Activated CD8-positive, alpha-beta T cell treated with anti-CD3 and anti-CD28 coated beads for 36 hours (primary cell): ENCODE measurements around the gene SLC14A1. TPM values are rescaled to one million over a fixed set of nuclear protein-coding genes. Genes with fewer than 3 reads are reported as not detected.
"Not testable (repeated sequence)": the region's sequence is repeated elsewhere in the genome, so short reads cannot be mapped to it uniquely, and the experiment has no call there.

Experiments
- ATAC-seq: fragments of 200-7000 bp; cut with Tn5 transposase; one replicate; pipeline ENCODE4 v1.10.0; 2021; ENCODE audit warnings: mild to moderate bottlenecking, moderate library complexity
- CTCF ChIA-PET: fragments of 350-600 bp; sonication (Branson Sonifier 250); formaldehyde crosslinking; loops from one replicate; lab custom pipeline; 2021; ENCODE audit warnings: antibody characterized with exemption; lab: Charles Lee
- POLR2A ChIA-PET: fragments of 350-600 bp; sonication (Branson Sonifier 250); formaldehyde crosslinking; loops from one replicate; lab custom pipeline; 2021; ENCODE audit warnings: antibody characterized with exemption; lab: Charles Lee
- DNase-seq: peaks from one replicate; pipeline ENCODE4 v3.0.0-alpha.2; 2020
- H3K27ac Mint-ChIP-seq: one replicate; pipeline ENCODE4 v1.8.0; 2021; ENCODE audit warnings: mild to moderate bottlenecking, mixed read lengths
- H3K27me3 Mint-ChIP-seq: one replicate; pipeline ENCODE4 v1.8.0; 2021; ENCODE audit warnings: mixed read lengths
- H3K36me3 Mint-ChIP-seq: one replicate; pipeline ENCODE4 v1.8.0; 2021; ENCODE audit warnings: low read depth, mixed read lengths
- H3K4me1 Mint-ChIP-seq: one replicate; pipeline ENCODE4 v1.8.0; 2021; ENCODE audit warnings: low read depth, mixed read lengths
- H3K4me3 Mint-ChIP-seq: one replicate; pipeline ENCODE4 v1.8.0; 2021; ENCODE audit warnings: mild to moderate bottlenecking, moderate library complexity, mixed read lengths
- H3K9me3 Mint-ChIP-seq: one replicate; pipeline ENCODE4 v1.8.0; 2021; ENCODE audit warnings: mixed read lengths
- CTCF ChIP-seq: fragments of 200-600 bp; IDR thresholded peaks from one replicate; pipeline ENCODE4 v1.8.0; 2022; ENCODE audit warnings: antibody characterized with exemption, mild to moderate bottlenecking
- intact Hi-C: fragments of 100-400 bp; cut with micrococcal nuclease; formaldehyde crosslinking; loops from one replicate; pipeline ENCODE4 v1.10.0; 2022
- total RNA-seq, 2 experiments: library from RNA; stranded (reverse); gene quantifications; one replicate each; pipeline ENCODE4 v1.2.3, GENCODE V29; 2021

SLC14A1 gene
- total RNA-seq, 2 experiments from 2014 or later = 3.1 TPM

GRCh38 chr18:45755934-45756333 lies 32.0 kb downstream of the SLC14A1 start:
- no peak for TF ChIP-seq CTCF
- no peaks in the 10 kb centered on the region for H3K4me1 Mint-ChIP-seq
- ChIA-PET POLR2A (interaction anchor here (1.5 kb wide), 1 partner anchor 19 kb away, joined by 4 read pairs; no protein-coding TSS in a partner anchor), CTCF (interaction anchor here (1.0 to 1.3 kb wide), 2 partner anchors 10 to 124 kb away, joined by 3 read pairs; no protein-coding TSS in a partner anchor)
- no peaks in the 10 kb centered on the region for H3K9me3 Mint-ChIP-seq
- no peak overlapping the region for H3K4me3 Mint-ChIP-seq
- no peak for DNase-seq
- ATAC-seq = no peak
- H3K36me3 Mint-ChIP-seq = no peaks in the 10 kb centered on the region
- no peak overlapping the region for H3K27ac Mint-ChIP-seq
- intact Hi-C loops = no loop called here
- peaks cover 9% of the 10 kb centered on the region for H3K27me3 Mint-ChIP-seq

- H3K9me3 Mint-ChIP-seq = no peaks in the 10 kb centered on the region
- TF ChIP-seq CTCF = no peak
- ATAC-seq (no peak), DNase-seq (no peak)
- intact Hi-C loops = no loop called here
- POLR2A ChIA-PET = interaction anchor here (1.5 kb wide), 1 partner anchor 18 kb away, joined by 4 read pairs; no protein-coding TSS in a partner anchor
- CTCF ChIA-PET = no interaction called here
- no peak overlapping the region for H3K27ac Mint-ChIP-seq
- no peak overlapping the region for H3K4me3 Mint-ChIP-seq
- peaks cover 9% of the 10 kb centered on the region for H3K27me3 Mint-ChIP-seq
- no peaks in the 10 kb centered on the region for H3K4me1 Mint-ChIP-seq
- no peaks in the 10 kb centered on the region for H3K36me3 Mint-ChIP-seq
Measured at GRCh38 chr18:45757005-45757404, 33.0 kb downstream of the SLC14A1 start.

- H3K27me3 Mint-ChIP-seq, POLR2A ChIA-PET, H3K9me3 Mint-ChIP-seq, ATAC-seq, CTCF ChIA-PET, DNase-seq, H3K4me3 Mint-ChIP-seq, H3K36me3 Mint-ChIP-seq, H3K27ac Mint-ChIP-seq, H3K4me1 Mint-ChIP-seq, intact Hi-C loops: not testable (repeated sequence)
Measured at GRCh38 chr18:45757644-45758043, 33.7 kb downstream of the SLC14A1 start.

GRCh38 chr18:45760462-45761036 lies 36.6 kb downstream of the SLC14A1 start:
- intact Hi-C loops = no loop called here
- Mint-ChIP-seq H3K4me3 (no peak overlapping the region), H3K9me3 (no peaks in the 10 kb centered on the region), H3K27me3 (peaks cover 2% of the 10 kb centered on the region), H3K4me1 (peaks cover 4% of the 10 kb centered on the region), H3K36me3 (no peaks in the 10 kb centered on the region), H3K27ac (no peak overlapping the region)
- no peak for TF ChIP-seq CTCF
- no peak for DNase-seq
- ATAC-seq = no peak
- ChIA-PET POLR2A (no interaction called here), CTCF (interaction anchor here (1.2 to 1.3 kb wide), 2 partner anchors 22 to 38 kb away, joined by 3 read pairs; no protein-coding TSS in a partner anchor)

GRCh38 chr18:45761512-45762114 lies 37.6 kb downstream of the SLC14A1 start:
- Mint-ChIP-seq H3K27ac (no peak overlapping the region), H3K4me1 (peaks cover 4% of the 10 kb centered on the region), H3K9me3 (no peaks in the 10 kb centered on the region), H3K36me3 (no peaks in the 10 kb centered on the region), H3K4me3 (no peak overlapping the region), H3K27me3 (peaks cover 2% of the 10 kb centered on the region)
- ATAC-seq = no peak
- ChIA-PET CTCF (interaction anchor here (1.0 to 2.0 kb wide), 2 partner anchors 10 to 45 kb away, joined by 3 to 6 read pairs; no protein-coding TSS in a partner anchor), POLR2A (no interaction called here)
- intact Hi-C loops = no loop called here
- DNase-seq = no peak
- no peak for TF ChIP-seq CTCF
